ENCODE measurements around the gene LHFPL3.

The LHFPL3 gene

DNA sequence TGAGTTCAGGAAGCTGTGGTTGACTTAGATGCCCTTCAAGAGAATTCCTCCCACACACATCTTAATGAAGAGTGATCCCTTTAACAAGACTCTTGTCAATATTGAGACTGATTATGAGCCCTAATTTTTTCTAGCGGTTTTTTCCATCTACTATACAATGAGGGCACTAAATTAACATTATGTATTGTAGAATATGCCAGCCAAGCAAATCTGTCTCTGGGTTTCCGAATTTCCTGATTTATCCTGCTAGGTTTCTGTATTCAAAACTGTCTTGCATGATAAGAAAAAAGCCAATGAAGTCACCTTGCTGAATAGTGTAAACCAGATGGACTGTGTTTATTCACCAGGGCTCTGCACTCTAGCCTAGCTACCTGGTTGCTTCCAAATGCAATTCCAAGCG, 461.4 kb downstream of the LHFPL3 start:
- Histone ChIP-seq H3K27me3 (ENCODE audit: insufficient read depth, low read length) (no peaks in the 10 kb centered on the region), H3K4me3 (ENCODE audit: low read depth, low read length, poor library complexity, severe bottlenecking) (no peak overlapping the region), H3K27ac (ENCODE audit: low read depth, low read length, poor library complexity, severe bottlenecking) (no peak overlapping the region), H3K9ac (ENCODE audit: low read length) (no peak overlapping the region), H3K9me3 (ENCODE audit: low read length) (no peaks in the 10 kb centered on the region), H3K4me2 (ENCODE audit: low read length) (no peak overlapping the region), H3K79me2 (ENCODE audit: insufficient read depth, low read length) (no peaks in the 10 kb centered on the region), H2AFZ (ENCODE audit: low read length) (no peak overlapping the region), H3F3A (ENCODE audit: insufficient read depth, low read length) (no peaks in the 10 kb centered on the region), H3K36me3 (ENCODE audit: insufficient read depth, low read length) (no peaks in the 10 kb centered on the region), H3K4me1 (ENCODE audit: insufficient read depth, low read length, severe bottlenecking) (no peaks in the 10 kb centered on the region), H3K9me2 (ENCODE audit: low read depth, low read length) (no peaks in the 10 kb centered on the region), H4K20me1 (ENCODE audit: insufficient read depth, low read length) (no peaks in the 10 kb centered on the region)
- no peak for TF ChIP-seq EZH2 (IDR thresholded peaks at IDR 0.05; ENCODE audit: borderline replicate concordance, low read length)
- TF ChIP-seq, protein P1, sequence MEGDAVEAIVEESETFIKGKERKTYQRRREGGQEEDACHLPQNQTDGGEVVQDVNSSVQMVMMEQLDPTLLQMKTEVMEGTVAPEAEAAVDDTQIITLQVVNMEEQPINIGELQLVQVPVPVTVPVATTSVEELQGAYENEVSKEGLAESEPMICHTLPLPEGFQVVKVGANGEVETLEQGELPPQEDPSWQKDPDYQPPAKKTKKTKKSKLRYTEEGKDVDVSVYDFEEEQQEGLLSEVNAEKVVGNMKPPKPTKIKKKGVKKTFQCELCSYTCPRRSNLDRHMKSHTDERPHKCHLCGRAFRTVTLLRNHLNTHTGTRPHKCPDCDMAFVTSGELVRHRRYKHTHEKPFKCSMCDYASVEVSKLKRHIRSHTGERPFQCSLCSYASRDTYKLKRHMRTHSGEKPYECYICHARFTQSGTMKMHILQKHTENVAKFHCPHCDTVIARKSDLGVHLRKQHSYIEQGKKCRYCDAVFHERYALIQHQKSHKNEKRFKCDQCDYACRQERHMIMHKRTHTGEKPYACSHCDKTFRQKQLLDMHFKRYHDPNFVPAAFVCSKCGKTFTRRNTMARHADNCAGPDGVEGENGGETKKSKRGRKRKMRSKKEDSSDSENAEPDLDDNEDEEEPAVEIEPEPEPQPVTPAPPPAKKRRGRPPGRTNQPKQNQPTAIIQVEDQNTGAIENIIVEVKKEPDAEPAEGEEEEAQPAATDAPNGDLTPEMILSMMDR (IDR thresholded peaks at IDR 0.05; ENCODE audit: low read length) = no peak

DNA sequence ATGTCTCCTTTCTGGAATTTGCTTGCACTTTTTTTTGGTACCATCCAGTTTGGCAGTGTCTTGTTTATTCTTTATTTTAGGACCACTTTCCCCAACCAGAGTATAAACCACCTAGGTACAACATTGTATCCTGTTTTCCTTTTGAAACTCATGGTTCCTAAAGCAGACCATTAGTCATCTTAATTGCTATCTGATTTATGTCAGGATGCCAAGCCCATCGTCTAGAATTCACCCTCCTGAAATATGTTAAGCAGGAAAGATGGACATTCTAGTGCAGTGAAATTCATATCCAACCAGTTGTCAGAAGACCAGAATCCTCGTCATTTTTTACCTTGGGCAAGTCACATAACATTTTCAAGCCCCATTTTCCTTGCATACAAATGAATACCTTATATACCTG, 462.0 kb downstream of the LHFPL3 start:
- H3K9ac ChIP-seq (ENCODE audit: low read length) = no peak overlapping the region
- no peak overlapping the region for H3K4me3 ChIP-seq (ENCODE audit: low read depth, low read length, poor library complexity, severe bottlenecking)
- H3K4me2 ChIP-seq (ENCODE audit: low read length) = no peak overlapping the region
- H3F3A ChIP-seq (ENCODE audit: insufficient read depth, low read length) = no peaks in the 10 kb centered on the region
- no peak overlapping the region for H2AFZ ChIP-seq (ENCODE audit: low read length)
- no peaks in the 10 kb centered on the region for H3K9me2 ChIP-seq (ENCODE audit: low read depth, low read length)
- no peaks in the 10 kb centered on the region for H3K4me1 ChIP-seq (ENCODE audit: insufficient read depth, low read length, severe bottlenecking)
- TF ChIP-seq, protein P1 (IDR thresholded peaks at IDR 0.05; ENCODE audit: low read length) = no peak
- TF ChIP-seq EZH2 (IDR thresholded peaks at IDR 0.05; ENCODE audit: borderline replicate concordance, low read length) = no peak
- H4K20me1 ChIP-seq (ENCODE audit: insufficient read depth, low read length) = no peaks in the 10 kb centered on the region
- no peaks in the 10 kb centered on the region for H3K9me3 ChIP-seq (ENCODE audit: low read length)
- no peaks in the 10 kb centered on the region for H3K36me3 ChIP-seq (ENCODE audit: insufficient read depth, low read length)
- no peaks in the 10 kb centered on the region for H3K27me3 ChIP-seq (ENCODE audit: insufficient read depth, low read length)
- H3K27ac ChIP-seq (ENCODE audit: low read depth, low read length, poor library complexity, severe bottlenecking) = no peak overlapping the region
- no peaks in the 10 kb centered on the region for H3K79me2 ChIP-seq (ENCODE audit: insufficient read depth, low read length)

DNA sequence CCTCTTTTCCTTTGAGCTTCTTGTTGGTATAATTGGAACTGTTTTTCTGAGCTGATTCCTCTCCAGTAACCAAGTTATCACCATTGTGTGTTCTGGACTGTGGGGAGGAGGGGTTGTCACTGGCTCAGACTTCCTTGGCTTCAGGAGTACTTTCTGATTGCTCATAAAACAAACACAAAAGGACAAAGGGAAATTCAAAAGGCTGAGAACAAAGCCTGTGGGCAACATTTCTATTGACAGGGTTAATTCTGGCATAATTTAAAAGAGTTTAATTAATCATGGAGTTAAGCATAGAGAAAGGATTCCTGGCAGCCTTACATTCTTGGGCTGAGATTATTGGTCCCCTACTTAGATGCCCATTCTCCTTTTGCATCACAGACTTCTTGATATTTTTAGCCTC, 462.7 kb downstream of the LHFPL3 start:
- H2AFZ ChIP-seq (ENCODE audit: low read length) = no peak overlapping the region
- H3K79me2 ChIP-seq (ENCODE audit: insufficient read depth, low read length) = no peaks in the 10 kb centered on the region
- no peaks in the 10 kb centered on the region for H3K9me2 ChIP-seq (ENCODE audit: low read depth, low read length)
- H3K9me3 ChIP-seq (ENCODE audit: low read length) = no peaks in the 10 kb centered on the region
- no peak overlapping the region for H3K4me3 ChIP-seq (ENCODE audit: low read depth, low read length, poor library complexity, severe bottlenecking)
- H4K20me1 ChIP-seq (ENCODE audit: insufficient read depth, low read length) = no peaks in the 10 kb centered on the region
- no peaks in the 10 kb centered on the region for H3K27me3 ChIP-seq (ENCODE audit: insufficient read depth, low read length)
- TF ChIP-seq EZH2 (IDR thresholded peaks at IDR 0.05; ENCODE audit: borderline replicate concordance, low read length) = no peak
- TF ChIP-seq, protein P1 (IDR thresholded peaks at IDR 0.05; ENCODE audit: low read length) = no peak
- no peak overlapping the region for H3K4me2 ChIP-seq (ENCODE audit: low read length)
- H3K27ac ChIP-seq (ENCODE audit: low read depth, low read length, poor library complexity, severe bottlenecking) = no peak overlapping the region
- H3K36me3 ChIP-seq (ENCODE audit: insufficient read depth, low read length) = no peaks in the 10 kb centered on the region
- H3K4me1 ChIP-seq (ENCODE audit: insufficient read depth, low read length, severe bottlenecking) = no peaks in the 10 kb centered on the region
- no peak overlapping the region for H3K9ac ChIP-seq (ENCODE audit: low read length)
- no peaks in the 10 kb centered on the region for H3F3A ChIP-seq (ENCODE audit: insufficient read depth, low read length)

Measured in OCI-LY1 (cell line).